ENCODE measurements around the gene XCL2.

XCL2 gene

GRCh38 chr1:168568346-168568745 lies 24.5 kb upstream of the XCL2 start:
- no peak for TF ChIP-seq CTCF (conservative IDR thresholded peaks at IDR 0.05; ENCODE audit: low read depth, low read length)
- DNase-seq (ENCODE audit: low read depth), result no peak
- no peak overlapping the region for H3K4me3 ChIP-seq (ENCODE audit: low read depth, low read length)

- H3K4me3 ChIP-seq (ENCODE audit: low read depth, low read length), result no peak overlapping the region
- no peak for DNase-seq (ENCODE audit: low read depth)
- TF ChIP-seq CTCF (conservative IDR thresholded peaks at IDR 0.05; ENCODE audit: low read depth, low read length), result no peak
Observed at GRCh38 chr1:168567568-168567967, 23.8 kb upstream of the XCL2 start.

GRCh38 chr1:168567007-168567406 lies 23.2 kb upstream of the XCL2 start:
- no peak for TF ChIP-seq CTCF (conservative IDR thresholded peaks at IDR 0.05; ENCODE audit: low read depth, low read length)
- H3K4me3 ChIP-seq (ENCODE audit: low read depth, low read length), result no peak overlapping the region

GRCh38 chr1:168565825-168566224 lies 22.0 kb upstream of the XCL2 start:
- DNase-seq (ENCODE audit: low read depth), result no peak
- H3K4me3 ChIP-seq (ENCODE audit: low read depth, low read length), result no peak overlapping the region
- no peak for TF ChIP-seq CTCF (conservative IDR thresholded peaks at IDR 0.05; ENCODE audit: low read depth, low read length)

More at GRCh38 chr1:168567007-168567406, 23.2 kb upstream of the XCL2 start:
- no peak for DNase-seq (ENCODE audit: low read depth)

GRCh38 chr1:168561989-168562388 lies 18.2 kb upstream of the XCL2 start:
- H3K4me3 ChIP-seq (ENCODE audit: low read depth, low read length), result no peak overlapping the region
- no peak for TF ChIP-seq CTCF (conservative IDR thresholded peaks at IDR 0.05; ENCODE audit: low read depth, low read length)

GRCh38 chr1:168560370-168560769 lies 16.6 kb upstream of the XCL2 start:
- no peak overlapping the region for H3K4me3 ChIP-seq (ENCODE audit: low read depth, low read length)
- TF ChIP-seq CTCF (conservative IDR thresholded peaks at IDR 0.05; ENCODE audit: low read depth, low read length), result no peak
- no peak for DNase-seq (ENCODE audit: low read depth)

More at GRCh38 chr1:168561989-168562388, 18.2 kb upstream of the XCL2 start:
- DNase-seq (ENCODE audit: low read depth), result no peak

- H3K4me3 ChIP-seq (ENCODE audit: low read depth, low read length), result no peak overlapping the region
- TF ChIP-seq CTCF (conservative IDR thresholded peaks at IDR 0.05; ENCODE audit: low read depth, low read length), result no peak
- DNase-seq (ENCODE audit: low read depth), result no peak
Observed at GRCh38 chr1:168556647-168557046, 12.8 kb upstream of the XCL2 start.
